ENCODE results near the gene ATP8A2.
A peak's percentile ranks its signal among the peaks of the same experiment; 100 is the strongest.

ATP8A2 gene

DNA sequence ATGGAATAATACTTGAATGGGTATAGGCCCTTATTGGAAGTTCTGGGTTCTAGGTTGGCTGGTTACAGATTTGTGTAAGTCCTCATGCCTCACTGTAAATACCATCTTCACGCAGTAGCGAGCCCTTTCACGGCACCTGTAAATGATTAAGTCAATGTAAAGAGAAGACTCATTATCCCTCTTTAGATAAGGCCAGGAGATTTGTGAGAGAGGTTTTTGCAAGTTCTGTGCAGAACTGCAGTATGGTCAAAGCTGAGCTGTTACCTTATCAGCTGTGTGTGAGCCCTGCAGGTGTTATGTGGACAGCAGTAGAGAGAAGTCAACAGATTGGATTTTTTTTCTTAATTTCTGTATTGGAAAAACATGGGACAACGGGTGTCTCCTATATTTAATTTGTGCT is 538.5 kb downstream of the ATP8A2 start:
- no peak overlapping the region for H3K4me3 ChIP-seq (ENCODE audit: low read depth, low read length)
- DNase-seq (ENCODE audit: low read depth) = no peak
- TF ChIP-seq, protein P1, sequence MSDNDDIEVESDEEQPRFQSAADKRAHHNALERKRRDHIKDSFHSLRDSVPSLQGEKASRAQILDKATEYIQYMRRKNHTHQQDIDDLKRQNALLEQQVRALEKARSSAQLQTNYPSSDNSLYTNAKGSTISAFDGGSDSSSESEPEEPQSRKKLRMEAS (IDR thresholded peaks at IDR 0.05; ENCODE audit: low read depth, low read length) = no peak
- TF ChIP-seq POLR2A (IDR thresholded peaks at IDR 0.05; ENCODE audit: extremely low read depth, insufficient read length) = no peak
- TF ChIP-seq MYC (IDR thresholded peaks at IDR 0.05; ENCODE audit: low read depth, low read length) = no peak
- TF ChIP-seq, protein P2, sequence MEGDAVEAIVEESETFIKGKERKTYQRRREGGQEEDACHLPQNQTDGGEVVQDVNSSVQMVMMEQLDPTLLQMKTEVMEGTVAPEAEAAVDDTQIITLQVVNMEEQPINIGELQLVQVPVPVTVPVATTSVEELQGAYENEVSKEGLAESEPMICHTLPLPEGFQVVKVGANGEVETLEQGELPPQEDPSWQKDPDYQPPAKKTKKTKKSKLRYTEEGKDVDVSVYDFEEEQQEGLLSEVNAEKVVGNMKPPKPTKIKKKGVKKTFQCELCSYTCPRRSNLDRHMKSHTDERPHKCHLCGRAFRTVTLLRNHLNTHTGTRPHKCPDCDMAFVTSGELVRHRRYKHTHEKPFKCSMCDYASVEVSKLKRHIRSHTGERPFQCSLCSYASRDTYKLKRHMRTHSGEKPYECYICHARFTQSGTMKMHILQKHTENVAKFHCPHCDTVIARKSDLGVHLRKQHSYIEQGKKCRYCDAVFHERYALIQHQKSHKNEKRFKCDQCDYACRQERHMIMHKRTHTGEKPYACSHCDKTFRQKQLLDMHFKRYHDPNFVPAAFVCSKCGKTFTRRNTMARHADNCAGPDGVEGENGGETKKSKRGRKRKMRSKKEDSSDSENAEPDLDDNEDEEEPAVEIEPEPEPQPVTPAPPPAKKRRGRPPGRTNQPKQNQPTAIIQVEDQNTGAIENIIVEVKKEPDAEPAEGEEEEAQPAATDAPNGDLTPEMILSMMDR (IDR thresholded peaks at IDR 0.05; ENCODE audit: low read depth, low read length) = no peak

DNA sequence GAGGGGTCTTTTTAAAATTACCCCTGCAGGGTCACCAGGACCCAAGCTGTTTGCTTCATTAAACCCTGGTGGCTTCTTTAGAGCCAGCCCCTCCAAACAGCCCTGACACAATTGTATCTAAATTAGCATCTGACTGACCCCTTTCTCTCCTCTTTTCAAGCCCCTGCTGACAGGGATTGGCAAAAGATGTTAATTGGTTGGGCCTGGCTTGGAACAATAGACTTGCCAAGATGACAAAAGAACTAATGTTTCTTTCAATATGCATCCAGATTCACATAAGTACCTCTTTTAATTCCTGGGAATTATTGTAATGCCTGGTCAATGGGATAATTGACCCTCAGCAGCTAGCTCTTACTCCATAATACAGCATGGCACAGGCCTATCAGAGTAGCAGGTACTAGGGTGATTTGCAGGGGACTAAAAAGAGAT is 539.2 kb downstream of the ATP8A2 start:
- DNase-seq (ENCODE audit: low read depth) = no peak
- TF ChIP-seq MYC (IDR thresholded peaks at IDR 0.05; ENCODE audit: low read depth, low read length) (no peak), POLR2A (IDR thresholded peaks at IDR 0.05; ENCODE audit: extremely low read depth, insufficient read length) (no peak)
- TF ChIP-seq, protein P2 (IDR thresholded peaks at IDR 0.05; ENCODE audit: low read depth, low read length) = no peak
- TF ChIP-seq, protein P1 (IDR thresholded peaks at IDR 0.05; ENCODE audit: low read depth, low read length) = no peak
- H3K4me3 ChIP-seq (ENCODE audit: low read depth, low read length) = no peak overlapping the region

DNA sequence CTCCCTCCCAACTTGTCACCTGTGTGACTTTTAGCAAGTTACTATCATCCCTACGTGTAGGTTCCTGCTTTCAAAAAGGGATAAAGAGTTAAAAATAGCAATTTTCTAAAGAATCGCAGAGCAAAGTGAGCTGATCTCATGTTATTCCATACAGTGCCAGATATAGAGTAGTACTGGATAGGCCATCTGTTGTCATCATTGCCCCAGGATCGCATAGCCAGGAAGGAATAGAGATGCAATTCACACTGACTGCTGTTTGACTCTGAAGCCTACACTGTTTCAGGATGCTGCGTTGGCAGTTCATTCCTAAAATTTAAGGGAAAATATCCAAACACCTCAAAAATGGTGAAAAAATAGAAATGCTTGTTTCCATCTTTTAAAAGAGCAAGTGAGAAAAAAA is 541.2 kb downstream of the ATP8A2 start:
- no peak for DNase-seq (ENCODE audit: low read depth)
- TF ChIP-seq, protein P1 (IDR thresholded peaks at IDR 0.05; ENCODE audit: low read depth, low read length) = no peak
- no peak for TF ChIP-seq MYC (IDR thresholded peaks at IDR 0.05; ENCODE audit: low read depth, low read length)
- TF ChIP-seq, protein P2 (IDR thresholded peaks at IDR 0.05; ENCODE audit: low read depth, low read length) = no peak
- H3K4me3 ChIP-seq (ENCODE audit: low read depth, low read length) = no peak overlapping the region

DNA sequence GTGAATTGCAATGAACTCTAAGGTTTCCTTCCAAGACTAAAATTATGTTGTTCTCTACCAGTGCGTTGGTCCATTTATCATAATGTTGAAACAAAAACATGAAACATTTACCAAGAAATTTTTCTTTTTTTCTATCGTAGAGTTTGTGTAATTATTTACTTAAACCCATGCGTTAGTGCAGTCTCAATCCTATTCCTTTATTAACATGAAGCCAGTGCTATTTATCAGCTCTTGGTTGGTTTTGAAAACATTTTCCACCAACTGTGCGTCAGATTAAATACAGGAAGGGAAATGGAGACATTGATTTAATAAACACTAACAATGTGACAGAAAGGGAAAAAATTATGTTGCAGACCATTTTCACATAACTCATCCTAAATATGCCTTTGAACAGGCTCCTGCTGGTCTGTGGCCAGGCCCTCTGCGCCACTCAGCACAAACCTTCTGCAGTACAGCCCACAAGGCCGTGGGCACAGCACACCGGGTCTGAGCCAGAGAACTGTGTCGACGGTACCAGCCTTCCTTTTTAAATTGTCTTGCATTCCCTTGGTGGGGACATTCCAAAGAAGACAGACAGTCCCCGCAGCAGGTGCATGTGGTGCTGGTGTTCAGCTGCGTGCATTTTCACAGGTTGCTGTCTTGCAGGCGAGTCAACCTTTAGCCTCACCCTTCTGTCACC is 544.2 kb downstream of the ATP8A2 start:
- TF ChIP-seq, protein P1 (IDR thresholded peaks at IDR 0.05; ENCODE audit: low read depth, low read length) = no peak
- TF ChIP-seq, protein P2 (IDR thresholded peaks at IDR 0.05; ENCODE audit: low read depth, low read length) = no peak
- TF ChIP-seq MYC (IDR thresholded peaks at IDR 0.05; ENCODE audit: low read depth, low read length) (no peak), POLR2A (IDR thresholded peaks at IDR 0.05; ENCODE audit: extremely low read depth, insufficient read length) (no peak)
- DNase-seq (ENCODE audit: low read depth) = no peak
- no peak overlapping the region for H3K4me3 ChIP-seq (ENCODE audit: low read depth, low read length)

DNA sequence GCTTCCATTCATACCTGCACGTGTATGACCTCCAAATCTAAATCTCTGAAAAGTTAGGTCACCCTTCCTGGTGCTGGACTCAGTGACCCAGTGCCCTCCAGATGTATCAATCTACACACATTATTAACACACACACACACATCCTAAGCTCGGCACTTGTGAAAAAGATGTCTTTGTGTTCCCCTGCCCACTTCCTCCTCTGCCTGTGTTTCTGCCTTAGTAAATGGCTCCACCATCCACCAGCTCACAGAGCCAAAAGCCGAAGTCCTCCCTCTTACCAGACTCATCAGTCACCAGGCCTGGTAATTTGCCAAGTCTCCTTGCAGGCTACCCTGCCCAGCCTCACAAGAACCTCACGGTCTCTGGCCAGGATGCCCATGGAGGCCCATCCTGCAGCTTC is 548.5 kb downstream of the ATP8A2 start:
- DNase-seq (ENCODE audit: low read depth) = peak; percentile 34
- no peak overlapping the region for H3K4me3 ChIP-seq (ENCODE audit: low read depth, low read length)
- TF ChIP-seq MYC (IDR thresholded peaks at IDR 0.05; ENCODE audit: low read depth, low read length) (no peak), POLR2A (IDR thresholded peaks at IDR 0.05; ENCODE audit: extremely low read depth, insufficient read length) (no peak)
- TF ChIP-seq, protein P1 (IDR thresholded peaks at IDR 0.05; ENCODE audit: low read depth, low read length) = no peak
- TF ChIP-seq, protein P2 (IDR thresholded peaks at IDR 0.05; ENCODE audit: low read depth, low read length) = no peak

Data from NB4 (cell line).